PC-9 (cell line): Measurements from ENCODE around the gene BCAR3. TPM values are rescaled to one million over a fixed set of nuclear protein-coding genes. Genes with fewer than 3 reads are reported as not detected.

Experiments
- BruUV-seq: library from RNA; stranded (reverse); fragments of 400-500 nt; replicated peaks from 2 replicates; lab custom pipeline; 2021; lab: Mats Ljungman, UMichigan
- CTCF ChIA-PET: fragments of 300-600 bp; sonication (Branson Sonifier 250); formaldehyde crosslinking; loops from one replicate; lab custom pipeline; 2022; ENCODE audit warnings: antibody characterized with exemption; lab: Charles Lee
- POLR2A ChIA-PET: fragments of 300-600 bp; sonication (Branson Sonifier 250); formaldehyde crosslinking; loops from one replicate; lab custom pipeline; 2022; ENCODE audit warnings: antibody characterized with exemption; ENCODE audit not compliant: unreplicated experiment; lab: Charles Lee
- DNase-seq, 2 experiments: peaks; one replicate each; pipeline versions ENCODE4 v3.0.0 to v3.0.0-alpha.2; 2015 to 2022; ENCODE audit warnings: mixed read lengths in 1 of 2
- H2AFZ ChIP-seq: fragments of 200-600 bp; sonication (generic); 2 replicates; pipeline ENCODE4 v1.8.1; 2017; ENCODE audit warnings: antibody characterized with exemption
- H3F3A ChIP-seq: fragments of 200-600 bp; sonication (generic); 2 replicates; pipeline ENCODE4 v1.8.1; 2017; ENCODE audit warnings: antibody characterized with exemption, mild to moderate bottlenecking, low read depth; ENCODE audit not compliant: insufficient read depth
- H3K27ac ChIP-seq: fragments of 200-600 bp; sonication (generic); 2 replicates; pipeline ENCODE4 v1.6.1; 2016; ENCODE audit warnings: mixed run types
- H3K27me3 ChIP-seq: fragments of 200-600 bp; sonication (generic); 2 replicates; pipeline ENCODE4 v1.6.1; 2016; ENCODE audit warnings: low read depth, mixed run types; ENCODE audit not compliant: insufficient read depth
- H3K36me3 ChIP-seq: fragments of 200-600 bp; sonication (generic); 2 replicates; pipeline ENCODE4 v1.6.1; 2016; ENCODE audit warnings: low read depth, mixed run types
- H3K4me1 ChIP-seq: fragments of 200-600 bp; sonication (generic); replicated peaks from 2 replicates; pipeline ENCODE4 v1.6.1; 2016; ENCODE audit warnings: mixed run types; ENCODE audit not compliant: insufficient read depth
- H3K4me2 ChIP-seq: fragments of 200-600 bp; sonication (generic); 2 replicates; pipeline ENCODE4 v1.6.1; 2017; ENCODE audit warnings: mixed run types
- H3K4me3 ChIP-seq: fragments of 200-600 bp; sonication (generic); 2 replicates; pipeline ENCODE4 v1.6.1; 2016; ENCODE audit warnings: mixed run types
- H3K79me2 ChIP-seq: fragments of 200-600 bp; sonication (generic); 2 replicates; pipeline ENCODE4 v1.6.1; 2017; ENCODE audit warnings: low read depth, mixed run types
- H3K9me2 ChIP-seq: fragments of 200-600 bp; sonication (generic); 2 replicates; pipeline ENCODE4 v1.8.1; 2017; ENCODE audit warnings: mild to moderate bottlenecking; ENCODE audit not compliant: insufficient read depth
- H3K9me3 ChIP-seq: fragments of 200-600 bp; sonication (generic); 2 replicates; pipeline ENCODE4 v1.8.1; 2016; ENCODE audit warnings: low read depth; ENCODE audit not compliant: insufficient read depth
- H4K20me1 ChIP-seq: fragments of 200-600 bp; sonication (generic); 2 replicates; pipeline ENCODE4 v1.8.1; 2017; ENCODE audit not compliant: insufficient read depth
- CTCF ChIP-seq: fragments of 200-600 bp; sonication (generic); conservative IDR thresholded peaks from 2 replicates; pipeline ENCODE4 v1.6.1; 2017; ENCODE audit warnings: mixed run types, antibody characterized with exemption, mild to moderate bottlenecking, moderate library complexity
- EZH2 ChIP-seq: fragments of 200-600 bp; sonication (generic); IDR thresholded peaks from 2 replicates; pipeline ENCODE4 v1.8.0; 2017; ENCODE audit warnings: antibody characterized with exemption, low read depth
- intact Hi-C: fragments of 100-400 bp; cut with micrococcal nuclease; formaldehyde crosslinking; loops from one replicate; pipeline ENCODE4 v1.10.0; 2022; ENCODE audit not compliant: unreplicated experiment
- total RNA-seq: library from RNA; stranded (reverse); gene quantifications from 2 replicates; pipeline ENCODE4 v1.2.3, GENCODE V29; 2021

The BCAR3 gene
- total RNA-seq, 1 experiment from 2014 or later, result 70.0 TPM

DNA sequence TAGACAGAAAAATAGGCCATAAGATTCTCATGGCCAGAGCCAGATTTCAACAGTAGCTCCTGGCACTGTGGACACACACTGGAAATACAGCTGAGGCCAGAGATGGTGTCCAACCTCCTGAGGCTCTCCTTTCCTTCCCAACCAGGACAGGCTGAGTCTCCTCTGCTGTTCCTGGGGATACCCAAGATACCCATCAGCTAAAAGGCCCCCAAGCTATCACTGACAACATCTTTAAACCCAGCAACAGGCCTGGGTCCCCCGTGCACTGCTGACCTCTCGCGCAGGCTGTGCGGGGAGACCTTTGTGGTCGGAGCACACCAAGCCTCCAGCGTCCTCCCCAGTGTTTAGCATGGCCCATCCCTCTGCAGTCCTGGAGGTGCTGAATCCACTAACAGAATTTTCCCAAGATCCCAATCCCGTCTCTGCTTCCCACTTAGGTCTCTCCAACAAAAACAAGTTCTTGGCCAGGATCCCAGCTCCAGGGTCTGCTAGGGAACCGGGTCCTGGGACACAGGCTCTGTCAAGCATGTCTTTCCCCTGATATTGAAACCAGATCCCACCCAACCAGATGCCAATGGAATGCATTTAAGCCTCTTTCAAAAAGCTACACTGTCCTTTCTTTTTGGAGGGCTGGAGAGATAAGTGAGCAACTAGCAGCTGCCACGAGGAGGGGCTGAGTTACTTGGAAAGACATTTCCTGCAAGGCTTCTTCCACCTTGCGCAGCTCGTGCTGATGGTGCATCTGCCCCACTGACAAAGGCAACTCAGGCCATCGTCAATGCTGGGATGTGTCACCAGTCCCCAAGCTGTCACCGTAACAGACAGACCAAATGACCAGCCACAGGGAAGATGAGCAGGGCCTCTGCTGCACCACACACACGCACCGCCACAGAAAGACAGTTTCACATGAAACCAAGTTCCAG is 73.2 kb downstream of the BCAR3 start:
- no peaks in the 10 kb centered on the region for H3K27me3 ChIP-seq
- no peak for TF ChIP-seq CTCF
- no peak for TF ChIP-seq EZH2
- H3K9me2 ChIP-seq, result no peaks in the 10 kb centered on the region
- POLR2A ChIA-PET, result interaction anchor here (0.6 kb wide), 1 partner anchor 8 kb away, joined by 3 read pairs; no protein-coding TSS in a partner anchor
- no TSS peak for BruUV-seq
- 0 out of 2 replicates have a peak overlapping the region, but pooled peaks have one; percentile 6 for H3K27ac ChIP-seq
- peaks cover 100% of the 10 kb centered on the region for H3K79me2 ChIP-seq
- intact Hi-C loops, result no loop called here
- H3K9me3 ChIP-seq, result no peaks in the 10 kb centered on the region
- no peak for DNase-seq
- H3K4me1 ChIP-seq, result peaks cover 55% of the 10 kb centered on the region
- CTCF ChIA-PET, result no interaction called here
- H3F3A ChIP-seq, result peaks cover 96% of the 10 kb centered on the region
- no peak overlapping the region for H3K4me2 ChIP-seq
- H3K4me3 ChIP-seq, result no peak overlapping the region
- H3K36me3 ChIP-seq, result peaks cover 77% of the 10 kb centered on the region
- no peak overlapping the region for H2AFZ ChIP-seq
- peaks cover 100% of the 10 kb centered on the region for H4K20me1 ChIP-seq

DNA sequence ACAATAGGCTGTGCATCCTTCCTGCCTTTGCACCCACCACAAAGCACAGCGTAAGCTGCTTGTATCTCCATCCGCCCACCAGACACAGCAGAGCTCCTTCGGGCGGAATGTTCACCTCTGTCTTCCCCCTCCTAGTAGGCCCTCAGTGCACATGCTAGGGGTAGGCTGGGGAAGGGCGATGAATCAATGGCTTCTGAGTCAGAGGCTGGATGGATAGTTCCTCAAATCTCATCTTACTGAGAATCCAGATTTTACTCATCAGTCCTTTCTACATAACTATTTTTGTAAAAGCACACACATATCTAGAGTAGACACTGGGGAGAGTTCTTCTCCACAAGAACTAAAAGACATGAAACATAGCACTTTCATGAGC is 73.8 kb downstream of the BCAR3 start:
- H3K27ac ChIP-seq, result no peak overlapping the region

More for the DNA sequence above, 73.8 kb downstream of the BCAR3 start:
- Histone ChIP-seq H3K9me2 (no peaks in the 10 kb centered on the region), H4K20me1 (peaks cover 100% of the 10 kb centered on the region), H3K79me2 (peaks cover 100% of the 10 kb centered on the region), H3K4me1 (peaks cover 51% of the 10 kb centered on the region), H3K4me3 (no peak overlapping the region), H3K36me3 (peaks cover 73% of the 10 kb centered on the region), H2AFZ (no peak overlapping the region), H3K9me3 (no peaks in the 10 kb centered on the region), H3K27me3 (no peaks in the 10 kb centered on the region), H3K4me2 (no peak overlapping the region), H3F3A (peaks cover 94% of the 10 kb centered on the region)
- intact Hi-C loops, result no loop called here
- CTCF ChIA-PET, result no interaction called here
- POLR2A ChIA-PET, result interaction anchor here (0.6 kb wide), 1 partner anchor 9 kb away, joined by 3 read pairs; no protein-coding TSS in a partner anchor
- TF ChIP-seq CTCF, result no peak
- no peak for TF ChIP-seq EZH2
- no peak for DNase-seq
- BruUV-seq, result no TSS peak
